GM19397 (cell line): ENCODE results near the gene UBE2I.

Source experiments
- ATAC-seq: cut with Tn5 transposase; IDR thresholded peaks from one replicate; pipeline ENCODE4 v1.9.1; 2021; ENCODE audit warnings: mild to moderate bottlenecking, moderate library complexity; ENCODE audit not compliant: unreplicated experiment

The UBE2I gene

DNA sequence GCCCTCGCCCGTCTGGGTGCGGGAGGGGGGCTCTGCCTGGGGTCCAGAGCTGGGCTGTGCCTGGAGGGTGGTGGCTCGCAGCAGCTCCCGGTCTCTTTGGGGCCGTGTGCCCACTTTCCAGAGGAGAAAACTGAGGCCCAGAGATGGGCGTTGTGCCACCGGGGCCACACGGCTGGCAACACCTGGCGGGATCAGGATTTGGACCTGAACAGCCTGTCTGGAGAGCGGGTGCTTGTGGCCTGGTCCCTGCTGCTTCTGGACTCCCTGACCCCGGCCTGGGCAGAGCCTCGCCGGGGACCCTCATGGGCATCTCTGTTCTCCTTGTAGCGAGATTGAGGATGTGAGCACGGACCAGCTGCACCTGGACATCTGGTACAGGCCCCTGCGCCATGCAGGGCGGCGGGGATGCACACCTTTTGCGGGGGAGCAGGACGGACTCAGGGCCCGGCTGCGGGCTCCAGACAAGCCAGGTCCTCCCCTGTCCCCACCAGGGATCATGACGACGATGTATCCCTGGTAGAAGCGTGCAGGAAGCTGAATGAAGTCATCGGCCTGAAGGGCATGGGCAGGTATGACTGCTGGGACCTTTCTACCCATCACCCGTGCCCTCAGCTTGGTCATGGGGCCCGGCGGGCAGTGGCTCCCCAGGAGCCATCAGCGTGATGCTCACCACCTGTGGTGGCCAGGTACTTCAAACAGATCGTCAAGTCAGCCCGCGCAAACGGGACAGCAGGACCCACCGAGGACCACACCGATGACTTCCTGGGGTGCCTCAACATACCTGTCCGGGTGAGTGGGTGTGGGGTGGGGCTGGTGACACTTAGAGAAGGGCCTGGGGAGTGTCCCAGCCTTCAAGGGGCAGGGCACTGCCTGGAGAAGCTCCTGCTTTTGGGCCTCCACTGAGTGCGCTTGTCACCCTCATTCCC is 32.3 kb downstream of the UBE2I start:
- no peak for ATAC-seq

DNA sequence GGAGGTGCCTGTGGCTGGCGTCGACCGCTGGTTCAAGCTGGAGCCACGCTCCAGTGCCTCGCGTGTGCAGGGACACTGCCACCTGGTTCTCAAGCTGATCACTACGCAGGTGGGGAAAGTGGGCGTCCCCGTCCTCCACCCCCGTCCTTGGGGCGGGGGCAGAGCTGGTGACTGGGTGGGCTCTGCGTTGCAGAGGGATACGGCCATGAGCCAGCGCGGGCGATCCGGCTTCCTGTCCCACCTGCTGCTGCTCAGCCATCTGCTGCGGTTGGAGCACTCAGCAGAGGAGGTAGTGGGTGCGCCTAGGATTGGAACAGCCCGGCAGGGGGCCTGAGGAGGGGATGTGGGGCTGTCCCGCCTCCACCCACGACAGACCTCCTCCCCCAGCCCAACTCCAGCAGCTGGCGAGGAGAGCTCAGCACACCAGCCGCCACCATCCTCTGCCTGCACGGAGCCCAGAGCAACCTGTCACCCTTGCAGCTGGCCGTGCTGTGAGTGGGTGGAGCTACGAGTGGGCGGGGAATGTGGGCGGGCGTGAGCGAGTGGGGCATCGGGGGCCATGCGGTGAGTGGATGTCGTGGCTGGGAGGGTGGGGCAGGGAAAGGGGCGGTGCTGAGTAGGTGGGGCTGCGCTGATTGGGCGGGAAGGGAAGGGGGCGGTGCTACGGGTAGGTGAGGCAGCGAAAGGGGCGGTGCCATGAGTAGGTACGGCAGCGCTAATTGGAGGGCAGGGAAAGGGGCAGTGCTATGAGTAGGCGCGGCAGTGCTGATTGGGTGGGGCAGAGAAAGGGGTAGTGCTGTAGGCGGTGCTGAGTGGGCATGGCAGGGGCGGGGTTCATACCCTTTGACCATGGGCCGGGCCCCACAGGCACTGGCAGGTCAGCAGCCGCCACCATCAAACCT is 33.3 kb downstream of the UBE2I start:
- peak; percentile 82 for ATAC-seq

- ATAC-seq, result no peak
Measured at GRCh38 chr16:1343428-1344242, 34.2 kb downstream of the UBE2I start.

DNA sequence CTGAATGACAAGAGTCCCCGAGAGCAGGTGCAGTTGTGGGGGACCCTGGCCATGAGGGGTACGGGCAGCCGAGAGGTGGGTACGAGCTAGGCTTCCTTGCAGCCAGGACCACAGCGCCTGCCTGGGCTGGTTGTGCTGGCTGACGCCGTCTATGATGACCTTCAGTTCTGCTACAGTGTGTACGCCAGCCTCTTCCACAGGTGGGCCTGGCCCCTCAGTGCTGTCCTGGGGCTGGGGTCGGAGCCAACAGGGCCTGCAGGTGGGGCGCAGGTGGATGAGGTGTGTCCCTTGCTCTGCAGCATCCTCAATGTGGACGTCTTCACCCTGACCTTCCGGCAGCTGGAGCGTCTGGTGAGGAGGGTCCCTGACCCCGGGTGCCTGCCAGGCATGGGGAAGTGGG is 35.1 kb downstream of the UBE2I start:
- no peak for ATAC-seq

DNA sequence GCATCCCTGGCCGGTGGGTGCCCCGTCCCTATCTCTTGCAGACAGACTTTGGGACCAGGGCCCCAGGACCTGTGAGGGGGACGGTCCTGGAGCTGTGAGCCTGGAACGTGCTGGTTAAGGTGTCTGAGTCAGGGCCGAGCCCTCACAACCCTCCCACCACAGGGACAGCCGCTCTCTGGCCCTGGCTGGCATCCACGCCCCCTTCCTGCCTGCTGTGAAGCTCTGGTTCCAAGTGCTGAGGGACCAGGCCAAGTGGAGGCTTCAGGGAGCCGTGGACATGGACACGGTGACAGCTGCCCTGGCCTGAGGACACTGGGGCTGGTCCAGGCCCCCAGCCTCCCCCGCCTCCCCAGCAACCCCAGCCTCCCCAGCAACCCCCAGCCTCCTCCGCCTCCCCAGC is 35.7 kb downstream of the UBE2I start:
- no peak for ATAC-seq

DNA sequence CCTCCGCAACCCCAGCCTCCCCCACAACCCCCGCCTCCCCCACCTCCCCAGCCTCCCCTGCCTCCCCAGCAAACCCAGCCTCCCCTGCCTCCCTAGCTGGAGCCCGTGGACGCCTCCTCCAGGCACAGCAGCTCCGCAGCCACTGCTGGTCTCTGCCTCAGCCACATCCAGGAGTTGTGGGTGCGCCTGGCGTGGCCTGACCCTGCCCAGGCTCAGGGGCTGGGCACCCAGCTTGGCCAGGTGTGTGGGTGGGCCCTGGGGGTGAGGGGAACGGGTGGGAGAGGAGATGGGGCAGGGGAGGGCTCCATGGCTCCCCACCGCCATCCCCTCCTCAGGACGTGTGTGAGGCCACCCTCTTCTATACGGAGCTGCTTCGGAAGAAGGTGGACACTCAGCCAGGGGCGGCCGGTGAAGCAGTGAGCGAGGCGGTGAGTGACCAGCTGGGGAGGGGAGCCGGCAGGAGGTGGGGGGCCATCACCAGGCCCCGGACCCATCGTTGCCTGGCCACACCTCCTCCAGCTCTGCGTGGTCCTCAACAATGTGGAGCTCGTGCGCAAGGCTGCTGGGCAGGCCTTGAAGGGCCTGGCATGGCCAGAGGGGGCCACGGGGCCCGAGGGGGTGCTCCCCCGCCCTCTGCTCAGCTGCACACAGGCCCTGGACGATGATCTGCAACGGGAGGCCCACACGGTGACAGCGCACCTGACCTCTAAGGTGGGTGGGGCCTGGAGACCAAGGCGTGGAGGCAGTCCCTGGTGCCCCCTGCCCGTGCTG is 36.4 kb downstream of the UBE2I start:
- no peak for ATAC-seq

GRCh38 chr16:1346422-1347285 is 37.2 kb downstream of the UBE2I start:
- ATAC-seq, result no peak

- no peak for ATAC-seq
Measured at GRCh38 chr16:1347286-1347855, 37.9 kb downstream of the UBE2I start.

GRCh38 chr16:1347962-1348361 is 38.5 kb downstream of the UBE2I start:
- no peak for ATAC-seq

GRCh38 chr16:1348441-1348840 is 39.0 kb downstream of the UBE2I start:
- no peak for ATAC-seq

GRCh38 chr16:1348926-1349325 is 39.5 kb downstream of the UBE2I start:
- no peak for ATAC-seq

- ATAC-seq, result no peak
Measured at GRCh38 chr16:1349351-1349750, 39.9 kb downstream of the UBE2I start.

DNA sequence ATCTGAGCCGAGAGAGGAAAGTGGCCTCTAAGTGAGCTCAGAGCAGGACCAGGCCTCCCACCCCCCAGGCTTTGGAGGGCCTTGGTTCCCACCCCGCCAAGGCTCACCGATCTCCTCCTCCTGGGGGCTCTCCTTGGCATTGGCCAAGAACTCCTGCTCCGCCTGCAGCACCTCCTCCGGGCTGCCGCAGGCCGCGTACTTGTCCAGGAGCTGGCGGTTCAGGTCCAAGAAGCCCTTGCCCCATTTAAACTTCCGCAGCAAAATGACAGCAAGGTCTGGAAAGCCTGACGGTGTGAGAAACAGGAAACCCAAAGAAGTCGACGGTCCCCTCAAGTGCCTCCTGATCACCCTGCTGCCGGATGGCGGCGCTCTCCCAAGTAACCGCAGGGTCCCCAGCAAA is 40.5 kb downstream of the UBE2I start:
- ATAC-seq, result no peak

GRCh38 chr16:1350691-1351090 is 41.3 kb downstream of the UBE2I start:
- no peak for ATAC-seq

- ATAC-seq, result peak; percentile 7
Measured at GRCh38 chr16:1351215-1351581, 41.8 kb downstream of the UBE2I start.

GRCh38 chr16:1351582-1352362 is 42.3 kb downstream of the UBE2I start, which contains the start of the genes GNPTG and TSR3:
Gene GNPTG (plus strand): TSS chr16:1351931. CDS start chr16:1351966, 35 bp downstream.
Gene TSR3 (minus strand): TSS chr16:1351878. CDS start chr16:1351804, 74 bp downstream.
- ATAC-seq, result peak; percentile 75

DNA sequence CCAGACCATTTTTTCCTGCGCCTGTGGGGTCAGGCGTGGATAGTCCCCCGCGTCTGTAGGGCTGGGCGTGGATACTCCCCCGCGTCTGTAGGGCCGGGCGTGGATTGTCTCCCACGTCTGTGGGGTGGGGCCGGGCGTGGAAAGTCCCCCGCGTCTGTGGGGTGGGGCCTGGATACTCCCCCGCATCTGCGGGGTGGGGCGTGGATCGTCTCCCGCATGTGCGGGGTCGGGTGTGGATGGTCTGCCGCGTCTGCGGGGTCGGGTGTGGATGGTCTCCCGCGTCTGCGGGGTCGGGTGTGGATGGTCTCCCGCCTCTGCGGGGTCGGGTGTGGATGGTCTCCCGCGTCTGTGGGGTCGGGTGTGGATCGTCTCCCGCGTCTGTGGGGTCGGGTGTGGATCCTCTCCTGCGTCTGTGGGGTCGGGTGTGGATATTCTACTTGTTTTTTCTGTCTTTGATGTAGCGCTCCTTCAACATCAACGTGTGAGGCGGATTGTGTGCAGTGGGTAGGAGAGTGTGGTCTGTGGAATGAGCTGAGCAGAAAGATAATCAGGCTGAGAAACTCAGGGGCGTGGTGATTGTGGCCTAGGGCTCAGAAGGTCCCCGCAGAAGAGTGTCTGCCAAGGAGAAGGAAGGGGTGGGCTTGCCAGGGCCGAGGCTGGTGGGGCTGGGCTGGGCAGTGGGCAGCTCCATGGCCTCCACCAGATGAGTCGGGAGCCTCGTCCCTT is 45.5 kb downstream of the UBE2I start:
- ATAC-seq, result no peak
